ENCODE results near the gene ASB16.

DNA sequence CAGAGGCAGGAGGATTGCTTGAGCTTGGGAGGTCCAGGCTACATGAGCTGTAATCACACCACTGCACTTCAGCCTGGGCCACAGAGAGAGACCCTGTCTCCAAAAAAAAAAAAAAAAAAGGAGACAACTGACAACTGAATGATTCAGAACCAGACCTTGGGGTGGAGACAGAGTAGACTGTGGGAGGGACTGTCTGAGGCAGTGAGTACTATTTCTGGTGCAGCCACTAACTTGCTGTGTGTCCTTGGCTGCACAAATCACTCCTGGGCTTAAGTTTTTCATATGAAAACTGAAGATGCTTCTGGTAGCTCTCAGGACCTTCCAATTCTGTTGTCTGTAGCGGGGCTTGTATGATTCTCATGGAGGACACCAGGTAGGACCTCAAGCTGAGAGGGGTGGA lies 5.8 kb downstream of the ASB16 start:
- TF ChIP-seq RFX5 (IDR thresholded peaks at IDR 0.05; ENCODE audit: low read length) (no peak), POLR2AphosphoS5 (IDR thresholded peaks at IDR 0.05; ENCODE audit: low read depth, low read length) (no peak), EP300 (IDR thresholded peaks at IDR 0.05; ENCODE audit: borderline replicate concordance in 1 of 2, low read depth in 1 of 2, low read length in 1 of 2) (no peak)
- TF ChIP-seq, protein P1, sequence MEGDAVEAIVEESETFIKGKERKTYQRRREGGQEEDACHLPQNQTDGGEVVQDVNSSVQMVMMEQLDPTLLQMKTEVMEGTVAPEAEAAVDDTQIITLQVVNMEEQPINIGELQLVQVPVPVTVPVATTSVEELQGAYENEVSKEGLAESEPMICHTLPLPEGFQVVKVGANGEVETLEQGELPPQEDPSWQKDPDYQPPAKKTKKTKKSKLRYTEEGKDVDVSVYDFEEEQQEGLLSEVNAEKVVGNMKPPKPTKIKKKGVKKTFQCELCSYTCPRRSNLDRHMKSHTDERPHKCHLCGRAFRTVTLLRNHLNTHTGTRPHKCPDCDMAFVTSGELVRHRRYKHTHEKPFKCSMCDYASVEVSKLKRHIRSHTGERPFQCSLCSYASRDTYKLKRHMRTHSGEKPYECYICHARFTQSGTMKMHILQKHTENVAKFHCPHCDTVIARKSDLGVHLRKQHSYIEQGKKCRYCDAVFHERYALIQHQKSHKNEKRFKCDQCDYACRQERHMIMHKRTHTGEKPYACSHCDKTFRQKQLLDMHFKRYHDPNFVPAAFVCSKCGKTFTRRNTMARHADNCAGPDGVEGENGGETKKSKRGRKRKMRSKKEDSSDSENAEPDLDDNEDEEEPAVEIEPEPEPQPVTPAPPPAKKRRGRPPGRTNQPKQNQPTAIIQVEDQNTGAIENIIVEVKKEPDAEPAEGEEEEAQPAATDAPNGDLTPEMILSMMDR (IDR thresholded peaks at IDR 0.05) = no peak

All from SK-N-SH (cell line).